GM12878 (cell line): ENCODE measurements around the gene SETD7. TPM values are rescaled to one million over a fixed set of nuclear protein-coding genes. Genes with fewer than 3 reads are reported as not detected.

ENCODE experiments used
- BACH1 ChIP-seq: fragments of 450-650 bp; IDR thresholded peaks from 2 replicates; pipeline ENCODE4 v1.6.1; 2017; ENCODE audit warnings: mild to moderate bottlenecking, borderline replicate concordance
- EZH2 ChIP-seq: IDR thresholded peaks from 2 replicates; pipeline ENCODE4 v1.6.1; 2012; ENCODE audit warnings: low read depth, mild to moderate bottlenecking, control low read depth, inconsistent platforms, low read length, borderline replicate concordance; ENCODE audit not compliant: control insufficient read depth
- KLF5 ChIP-seq: fragments of 450-650 bp; IDR thresholded peaks from 2 replicates; pipeline ENCODE4 v1.6.1; 2014; ENCODE audit warnings: mild to moderate bottlenecking; ENCODE audit not compliant: partially characterized antibody
- MEF2A ChIP-seq: IDR thresholded peaks from 2 replicates; pipeline ENCODE4 v1.6.1; 2011; ENCODE audit warnings: low read depth, mild to moderate bottlenecking, low read length, moderate library complexity; ENCODE audit not compliant: insufficient read depth
- RAD21 ChIP-seq: IDR thresholded peaks from 2 replicates; pipeline ENCODE4 v1.6.1; 2011; ENCODE audit warnings: mild to moderate bottlenecking, low read depth, low read length, moderate library complexity; ENCODE audit not compliant: insufficient read depth
- SMAD5 ChIP-seq: IDR thresholded peaks from 2 replicates; pipeline ENCODE4 v1.6.1; 2016; ENCODE audit warnings: antibody characterized with exemption, low read depth
- STAT3 ChIP-seq: IDR thresholded peaks from 2 replicates; pipeline ENCODE4 v1.6.1; 2011; ENCODE audit warnings: low read depth, low read length, improper control_type of control experiment
- polyA plus RNA-seq, 11 experiments: library from polyadenylated mRNA; depleted of rRNA in 4 of 11; unstranded in 6 of 11; stranded (reverse) in 5 of 11; fragments of >200 nt; fragmentation: Nextera tagmentation in 4 of 11; fragmentation: Illumina TruSeq in 1 of 11; extraction: Ambion mirVana in 4 of 11; extraction: Trizol in 1 of 11; gene quantifications; 1 replicate in 1 of 11; 2 replicates in 10 of 11; pipeline versions ENCODE4 v1.2.1 to v1.2.3, GENCODE V29; 2011 to 2016; ENCODE audit warnings: inconsistent platforms in 2 of 11, missing spikeins in 2 of 11, low read depth in 1 of 11
- total RNA-seq, 4 experiments: library from RNA; depleted of rRNA in 3 of 4; stranded (reverse); fragments of >200 nt in 3 of 4; fragmentation: Illumina TruSeq in 1 of 4; extraction: Trizol in 1 of 4; gene quantifications; 2 replicates each; pipeline versions ENCODE4 v1.2.1 to v1.2.3, GENCODE V29; 2013 to 2021
- TF ChIP-seq, protein P1 (sequence below): fragments of 450-650 bp; IDR thresholded peaks from 2 replicates; pipeline ENCODE4 v1.6.1; 2016; ENCODE audit warnings: mild to moderate bottlenecking
- TF ChIP-seq, protein P2 (sequence below): IDR thresholded peaks from 2 replicates; pipeline ENCODE4 v1.6.1; 2012; ENCODE audit warnings: low read depth, low read length, improper control_type of control experiment
- TF ChIP-seq, protein P3 (sequence below): fragments of 450-650 bp; IDR thresholded peaks from 2 replicates; pipeline ENCODE4 v1.6.1; 2017; ENCODE audit warnings: low read depth, mild to moderate bottlenecking, moderate library complexity
- TF ChIP-seq, protein P4 (sequence below): IDR thresholded peaks from 2 replicates; pipeline ENCODE4 v1.6.1; 2011; ENCODE audit warnings: mild to moderate bottlenecking, low read depth, low read length, moderate library complexity; ENCODE audit not compliant: insufficient replicate concordance

The SETD7 gene
- total and polyA plus RNA-seq, 10 of the 15 experiments (the other 5 are each of a cell fraction or from before 2014, with no cell fraction given) = 0.03 to 0.82 (median 0.44) TPM

DNA sequence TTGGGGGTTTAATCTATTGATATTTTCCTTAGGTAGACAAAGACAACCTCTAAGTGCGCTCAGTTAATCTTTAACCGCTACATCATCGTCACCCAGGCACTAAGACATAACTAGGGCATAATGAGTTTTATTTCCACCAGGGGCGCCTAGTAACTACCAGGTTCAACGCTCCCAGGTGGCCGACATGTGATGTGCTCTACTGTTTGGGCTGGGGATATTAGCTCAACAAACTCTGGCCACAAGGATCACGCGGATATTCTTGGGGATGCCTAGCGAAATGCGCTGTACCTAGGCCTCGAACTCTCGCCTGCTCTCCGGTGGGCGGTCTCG, 103.0 kb downstream of the SETD7 start (continued):
- TF ChIP-seq, protein P1, sequence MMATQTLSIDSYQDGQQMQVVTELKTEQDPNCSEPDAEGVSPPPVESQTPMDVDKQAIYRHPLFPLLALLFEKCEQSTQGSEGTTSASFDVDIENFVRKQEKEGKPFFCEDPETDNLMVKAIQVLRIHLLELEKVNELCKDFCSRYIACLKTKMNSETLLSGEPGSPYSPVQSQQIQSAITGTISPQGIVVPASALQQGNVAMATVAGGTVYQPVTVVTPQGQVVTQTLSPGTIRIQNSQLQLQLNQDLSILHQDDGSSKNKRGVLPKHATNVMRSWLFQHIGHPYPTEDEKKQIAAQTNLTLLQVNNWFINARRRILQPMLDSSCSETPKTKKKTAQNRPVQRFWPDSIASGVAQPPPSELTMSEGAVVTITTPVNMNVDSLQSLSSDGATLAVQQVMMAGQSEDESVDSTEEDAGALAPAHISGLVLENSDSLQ = peak; percentile 21; the same call in 1 of the 2 replicates
- TF ChIP-seq, protein P2, sequence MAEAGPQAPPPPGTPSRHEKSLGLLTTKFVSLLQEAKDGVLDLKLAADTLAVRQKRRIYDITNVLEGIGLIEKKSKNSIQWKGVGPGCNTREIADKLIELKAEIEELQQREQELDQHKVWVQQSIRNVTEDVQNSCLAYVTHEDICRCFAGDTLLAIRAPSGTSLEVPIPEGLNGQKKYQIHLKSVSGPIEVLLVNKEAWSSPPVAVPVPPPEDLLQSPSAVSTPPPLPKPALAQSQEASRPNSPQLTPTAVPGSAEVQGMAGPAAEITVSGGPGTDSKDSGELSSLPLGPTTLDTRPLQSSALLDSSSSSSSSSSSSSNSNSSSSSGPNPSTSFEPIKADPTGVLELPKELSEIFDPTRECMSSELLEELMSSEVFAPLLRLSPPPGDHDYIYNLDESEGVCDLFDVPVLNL = no peak
- TF ChIP-seq EZH2 (no peak), MEF2A (no peak), BACH1 (no peak), SMAD5 (no peak), KLF5 (no peak), RAD21 (peak; percentile 47), STAT3 (no peak)
- TF ChIP-seq, protein P3, sequence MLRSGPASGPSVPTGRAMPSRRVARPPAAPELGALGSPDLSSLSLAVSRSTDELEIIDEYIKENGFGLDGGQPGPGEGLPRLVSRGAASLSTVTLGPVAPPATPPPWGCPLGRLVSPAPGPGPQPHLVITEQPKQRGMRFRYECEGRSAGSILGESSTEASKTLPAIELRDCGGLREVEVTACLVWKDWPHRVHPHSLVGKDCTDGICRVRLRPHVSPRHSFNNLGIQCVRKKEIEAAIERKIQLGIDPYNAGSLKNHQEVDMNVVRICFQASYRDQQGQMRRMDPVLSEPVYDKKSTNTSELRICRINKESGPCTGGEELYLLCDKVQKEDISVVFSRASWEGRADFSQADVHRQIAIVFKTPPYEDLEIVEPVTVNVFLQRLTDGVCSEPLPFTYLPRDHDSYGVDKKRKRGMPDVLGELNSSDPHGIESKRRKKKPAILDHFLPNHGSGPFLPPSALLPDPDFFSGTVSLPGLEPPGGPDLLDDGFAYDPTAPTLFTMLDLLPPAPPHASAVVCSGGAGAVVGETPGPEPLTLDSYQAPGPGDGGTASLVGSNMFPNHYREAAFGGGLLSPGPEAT = peak; percentile 76
- TF ChIP-seq, protein P4, sequence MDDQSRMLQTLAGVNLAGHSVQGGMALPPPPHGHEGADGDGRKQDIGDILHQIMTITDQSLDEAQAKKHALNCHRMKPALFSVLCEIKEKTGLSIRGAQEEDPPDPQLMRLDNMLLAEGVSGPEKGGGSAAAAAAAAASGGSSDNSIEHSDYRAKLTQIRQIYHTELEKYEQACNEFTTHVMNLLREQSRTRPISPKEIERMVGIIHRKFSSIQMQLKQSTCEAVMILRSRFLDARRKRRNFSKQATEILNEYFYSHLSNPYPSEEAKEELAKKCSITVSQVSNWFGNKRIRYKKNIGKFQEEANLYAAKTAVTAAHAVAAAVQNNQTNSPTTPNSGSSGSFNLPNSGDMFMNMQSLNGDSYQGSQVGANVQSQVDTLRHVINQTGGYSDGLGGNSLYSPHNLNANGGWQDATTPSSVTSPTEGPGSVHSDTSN = no peak
